Measurements from ENCODE around the gene NCR2.
A peak's percentile ranks its signal among the peaks of the same experiment; 100 is the strongest.

NCR2 gene

DNA sequence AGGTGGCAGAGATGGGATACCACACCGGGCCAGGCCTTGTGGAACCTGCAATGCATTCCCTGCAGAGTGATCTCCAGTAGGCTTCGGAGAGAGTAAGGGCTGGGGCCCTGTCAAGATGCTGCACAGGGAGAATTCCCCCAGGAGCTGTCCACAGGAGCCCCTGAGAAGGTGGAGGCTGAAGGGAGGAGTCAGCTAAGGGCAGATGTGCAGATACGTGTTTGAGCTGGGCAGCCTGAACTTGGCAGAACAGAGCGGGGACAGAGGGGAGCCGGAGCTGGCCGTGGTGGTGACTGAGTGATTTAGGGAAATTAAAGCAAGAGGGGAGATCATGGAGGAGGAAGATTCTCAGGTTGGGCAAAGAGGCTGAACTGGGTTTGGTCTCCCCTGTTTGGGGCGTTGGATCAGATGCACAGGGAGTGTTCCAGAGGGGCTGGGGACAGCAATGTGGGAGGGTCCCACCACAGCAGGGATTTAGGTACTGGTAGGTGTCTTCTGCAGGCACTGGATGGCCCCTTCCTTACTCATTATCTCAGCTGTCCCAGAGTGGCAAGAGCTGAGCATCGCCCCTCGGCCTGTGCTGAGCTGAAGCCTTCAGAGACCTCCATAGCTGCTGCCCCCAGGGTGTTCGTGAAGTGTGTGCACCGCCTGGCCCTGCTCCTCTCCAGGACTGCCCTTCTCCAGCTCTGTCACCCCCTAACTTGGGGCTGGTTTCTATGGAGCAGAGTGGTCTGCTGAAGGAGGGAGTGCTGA is 3.8 kb upstream of the NCR2 start:
- DNase-seq, result no peak

DNA sequence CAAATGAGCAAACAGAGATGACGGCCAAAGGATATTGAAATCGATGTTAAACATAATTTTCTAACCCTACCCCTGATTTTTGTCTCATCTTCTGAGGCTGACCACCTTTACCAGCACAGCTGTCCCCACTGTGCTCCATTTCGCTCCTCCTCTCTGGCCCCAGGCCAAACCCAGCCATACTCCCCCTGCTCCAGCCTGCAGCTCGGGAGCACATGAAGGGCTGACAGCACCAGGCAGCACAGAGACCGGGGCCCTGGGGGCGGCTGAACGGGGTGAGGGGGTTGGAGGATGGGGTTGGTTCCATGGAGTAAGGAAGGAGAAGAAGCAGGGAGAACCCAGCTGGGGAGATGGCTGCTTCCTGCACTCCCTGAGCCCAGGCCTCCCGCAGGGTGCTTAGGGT is 3.2 kb upstream of the NCR2 start:
- no peak for DNase-seq

DNA sequence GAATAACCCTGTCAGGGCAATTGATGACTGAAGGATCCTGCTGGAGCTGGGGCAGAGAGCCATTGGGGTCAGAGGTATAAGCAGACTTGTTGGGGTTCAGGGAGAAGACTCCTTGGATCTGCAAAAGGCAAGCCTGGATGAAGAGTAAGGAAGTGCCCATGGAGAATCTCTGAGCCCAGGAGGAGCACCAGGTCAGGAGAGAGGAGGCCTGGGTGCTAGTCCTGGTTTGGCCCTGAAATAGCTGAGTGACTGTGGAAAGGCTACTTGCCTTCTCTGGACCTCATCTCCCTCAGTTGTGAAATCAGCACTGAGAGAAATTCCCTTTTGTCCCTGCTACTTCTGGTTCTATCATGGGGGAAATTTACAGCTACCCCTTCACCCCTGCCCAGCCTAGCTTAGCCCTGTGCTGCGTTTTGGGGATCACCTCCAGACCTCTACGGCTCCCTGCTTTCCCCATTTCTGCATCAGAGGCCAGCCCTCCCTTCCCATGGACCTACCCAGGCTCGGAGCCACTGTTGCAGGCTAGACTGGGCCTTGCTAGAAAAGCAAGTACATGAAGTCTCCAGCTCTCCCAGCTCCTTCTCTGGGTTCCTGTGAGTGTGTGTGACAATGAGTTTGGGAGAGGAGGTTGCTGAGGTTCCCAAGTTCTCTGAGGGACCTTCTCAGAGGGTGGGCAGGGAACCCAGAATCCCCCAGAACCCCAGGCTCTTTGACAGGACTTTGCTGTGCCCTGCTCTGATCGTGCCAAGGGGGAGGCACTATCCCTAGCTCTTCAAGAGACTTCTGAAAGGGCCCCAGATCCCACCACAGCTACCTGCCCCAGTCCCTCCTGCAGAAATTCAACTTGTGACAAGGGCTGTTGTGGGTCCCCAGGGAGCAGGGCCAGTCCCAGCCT is 2.3 kb upstream of the NCR2 start:
- no peak for DNase-seq

DNA sequence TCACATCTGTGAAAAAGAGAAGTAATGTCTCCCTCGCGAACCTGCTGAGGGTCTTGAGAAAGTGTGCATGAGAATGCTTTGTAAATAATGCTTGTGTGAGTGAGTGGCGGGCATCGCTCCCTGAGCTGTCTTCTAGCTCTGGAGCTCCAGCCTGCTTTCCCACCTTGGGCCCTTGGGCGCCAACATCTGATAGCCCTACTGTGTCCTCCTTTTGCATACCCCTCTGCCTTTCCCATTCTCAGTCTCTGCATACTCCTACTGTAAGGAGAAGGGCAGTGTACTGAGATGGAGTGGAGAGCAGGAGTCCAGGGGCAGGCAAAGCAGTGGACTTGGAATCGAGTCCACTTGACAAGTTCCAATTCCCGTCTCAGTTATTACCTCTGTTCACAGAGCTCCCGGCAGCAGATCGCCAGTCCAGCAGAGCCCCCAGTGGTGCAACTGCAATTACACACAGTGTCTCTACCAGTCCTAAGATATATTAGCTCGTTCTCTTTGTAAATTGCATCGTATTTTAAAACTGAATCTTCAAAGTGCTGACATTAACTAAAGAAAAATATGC is 847 bp upstream of the NCR2 start:
- peak; percentile 30 for DNase-seq

DNA sequence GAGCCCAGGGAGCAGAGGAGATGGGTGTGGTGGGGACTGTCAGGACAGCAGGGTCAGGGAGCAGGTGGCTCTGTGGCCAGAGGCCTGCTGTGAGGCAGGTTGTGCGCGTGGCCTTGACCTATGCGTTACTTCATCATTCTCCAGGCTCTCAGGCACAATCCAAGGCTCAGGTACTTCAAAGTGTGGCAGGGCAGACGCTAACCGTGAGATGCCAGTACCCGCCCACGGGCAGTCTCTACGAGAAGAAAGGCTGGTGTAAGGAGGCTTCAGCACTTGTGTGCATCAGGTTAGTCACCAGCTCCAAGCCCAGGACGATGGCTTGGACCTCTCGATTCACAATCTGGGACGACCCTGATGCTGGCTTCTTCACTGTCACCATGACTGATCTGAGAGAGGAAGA is 535 bp downstream of the NCR2 start:
- DNase-seq, result no peak

DNA sequence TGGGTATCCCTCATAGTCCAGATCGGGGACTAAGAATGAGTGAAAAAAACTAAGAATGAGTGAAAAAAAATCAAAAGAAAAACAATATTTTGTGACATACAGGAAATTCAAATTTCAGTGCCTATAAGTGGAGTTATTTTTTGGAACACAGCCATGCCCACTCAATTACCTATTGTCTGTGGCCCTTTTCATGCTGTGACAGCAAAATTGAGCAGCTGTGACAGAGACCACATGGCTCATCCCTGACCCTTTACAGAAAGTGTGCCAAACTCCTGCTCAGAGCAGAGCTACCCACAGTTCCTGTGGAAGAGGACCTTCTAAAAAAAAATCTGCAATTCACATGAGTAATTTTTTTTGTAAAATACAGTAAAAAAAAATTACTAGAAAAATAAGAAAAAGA is 1.4 kb downstream of the NCR2 start:
- no peak for DNase-seq

DNA sequence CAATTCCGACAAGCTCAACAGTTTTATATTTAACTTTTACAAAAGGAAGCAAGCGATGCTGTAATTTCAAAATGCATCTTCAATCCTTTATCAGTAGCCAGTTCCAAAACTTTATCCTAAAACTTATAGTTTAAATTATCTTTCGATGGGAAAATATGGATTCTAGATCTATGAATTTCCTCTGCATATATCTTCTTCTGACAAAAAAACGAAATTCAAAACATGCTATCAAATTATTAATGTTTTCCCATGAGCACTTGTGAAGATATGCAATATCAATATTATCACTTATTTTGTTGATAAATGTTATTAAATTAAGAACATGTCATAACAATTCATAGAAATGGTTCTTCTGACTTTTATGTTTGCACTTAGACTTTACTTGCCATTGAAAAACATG is 2.3 kb downstream of the NCR2 start:
- no peak for DNase-seq

DNA sequence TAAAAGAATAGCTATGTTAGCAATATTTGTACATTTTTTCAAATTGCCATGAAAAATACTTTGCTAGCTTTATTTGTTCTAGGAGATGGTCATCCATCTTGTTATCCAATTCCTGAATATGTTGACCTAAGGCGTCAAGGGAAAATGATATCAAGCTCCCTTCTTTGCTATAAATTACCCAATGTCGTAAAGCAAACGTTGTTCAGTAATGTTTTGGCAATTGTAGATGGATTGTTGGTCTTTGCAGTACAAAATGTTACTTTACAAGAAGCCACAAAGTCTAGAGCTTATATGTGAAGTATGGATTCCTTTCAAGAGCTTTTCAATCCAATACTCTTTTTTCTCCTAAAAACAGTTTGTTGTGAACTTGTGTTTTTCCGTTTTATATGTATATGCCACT is 3.3 kb downstream of the NCR2 start:
- no peak for DNase-seq

DNA sequence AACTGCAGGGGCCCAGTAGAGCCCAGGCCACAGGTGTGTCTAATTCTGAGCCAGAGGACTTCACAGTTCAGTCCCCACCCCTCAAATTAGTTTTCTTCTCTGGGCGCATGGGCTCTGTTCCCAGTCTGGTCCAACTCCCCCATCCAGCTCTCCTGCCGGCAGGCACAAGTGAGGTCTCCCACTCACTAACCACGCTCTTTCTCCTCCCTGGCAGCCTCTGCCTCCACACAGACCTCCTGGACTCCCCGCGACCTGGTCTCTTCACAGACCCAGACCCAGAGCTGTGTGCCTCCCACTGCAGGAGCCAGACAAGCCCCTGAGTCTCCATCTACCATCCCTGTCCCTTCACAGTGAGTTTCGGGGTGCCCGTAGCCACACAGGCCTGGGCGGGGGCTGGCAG is 6.2 kb downstream of the NCR2 start:
- DNase-seq, result no peak

DNA sequence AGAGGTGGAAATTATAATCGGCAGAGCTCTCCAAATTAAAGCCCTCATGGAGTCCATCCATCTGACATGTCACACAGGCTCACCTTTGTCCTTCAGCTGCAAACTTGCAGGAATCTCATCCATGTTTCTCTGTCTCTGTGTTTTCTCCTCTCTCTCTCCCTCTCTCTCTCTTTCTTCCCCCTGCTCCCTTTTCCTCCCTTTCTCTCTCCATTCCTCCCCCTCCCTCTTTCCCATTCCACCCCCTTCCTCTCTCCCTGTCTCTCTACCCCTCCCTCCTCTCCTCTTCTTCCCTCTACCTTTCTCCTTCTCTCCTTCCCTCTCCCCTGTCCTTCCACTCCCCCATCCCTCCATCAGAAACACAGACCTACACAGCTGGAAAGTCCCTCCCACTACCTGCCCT is 6.8 kb downstream of the NCR2 start:
- no peak for DNase-seq

DNA sequence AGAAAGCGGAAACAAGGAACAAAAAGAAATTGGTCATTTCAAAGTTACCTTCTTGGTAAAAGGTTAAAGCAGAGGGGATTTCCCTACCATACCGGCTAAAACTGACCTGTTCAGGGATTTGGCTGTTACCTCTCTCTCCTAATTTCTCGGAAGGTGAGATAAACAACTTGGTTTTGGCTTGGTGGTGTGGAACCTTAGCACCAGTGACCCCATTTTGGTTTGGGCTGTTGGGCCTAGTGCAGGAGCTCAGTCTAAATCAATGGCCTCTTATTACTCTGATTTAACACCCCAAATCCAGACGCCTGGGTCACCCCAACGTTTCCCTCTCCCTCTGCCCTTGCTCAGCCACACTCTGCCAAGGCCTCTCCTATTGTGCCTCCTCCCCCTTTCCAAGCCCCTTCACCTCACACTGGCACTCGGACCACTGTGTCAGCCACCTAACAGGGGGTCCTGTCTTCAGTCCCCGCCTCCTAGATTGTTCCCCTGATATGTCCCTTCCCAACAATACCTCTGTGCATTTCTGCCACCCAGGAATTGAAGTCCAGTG is 8.3 kb downstream of the NCR2 start:
- no peak for DNase-seq

DNA sequence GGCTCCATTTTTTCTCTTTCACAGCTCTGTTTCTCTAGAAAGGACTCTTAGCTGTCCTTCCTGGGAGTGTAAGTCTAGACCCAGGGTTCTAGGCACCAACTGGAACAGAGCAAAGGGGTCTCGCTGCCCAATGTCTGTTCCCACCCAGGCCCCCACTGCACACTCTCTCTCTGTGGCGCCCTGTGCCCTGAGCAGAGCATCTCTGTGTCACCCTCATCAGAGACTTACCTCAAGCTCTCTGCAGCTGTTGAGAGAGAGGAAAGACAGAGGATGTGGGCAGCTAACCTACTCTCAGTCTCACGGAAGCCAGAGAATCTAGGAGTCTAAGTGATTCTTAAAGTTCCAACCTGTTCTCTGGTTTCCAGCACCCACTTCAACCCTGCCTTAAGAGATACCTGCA is 9.5 kb downstream of the NCR2 start:
- no peak for DNase-seq

DNA sequence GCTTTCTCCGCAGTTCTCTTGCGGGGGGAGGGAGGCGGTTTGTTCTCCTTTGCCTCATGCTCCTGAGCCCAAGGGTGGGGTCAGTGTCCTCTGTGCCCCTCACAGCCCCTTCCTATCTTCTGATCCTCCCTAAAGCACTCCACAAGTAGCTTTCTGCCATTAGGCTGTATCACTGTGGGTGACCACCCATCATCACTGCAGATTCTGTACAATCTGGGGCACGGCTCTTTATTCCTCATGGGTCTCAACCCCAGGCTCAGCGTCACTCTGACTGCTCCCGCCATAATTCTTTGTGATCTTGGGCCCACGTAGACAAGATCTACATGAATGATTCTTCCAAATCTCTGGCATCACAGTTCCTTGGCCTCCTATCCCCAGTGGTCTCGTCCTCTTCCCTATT is 10.5 kb downstream of the NCR2 start:
- DNase-seq, result no peak

DNA sequence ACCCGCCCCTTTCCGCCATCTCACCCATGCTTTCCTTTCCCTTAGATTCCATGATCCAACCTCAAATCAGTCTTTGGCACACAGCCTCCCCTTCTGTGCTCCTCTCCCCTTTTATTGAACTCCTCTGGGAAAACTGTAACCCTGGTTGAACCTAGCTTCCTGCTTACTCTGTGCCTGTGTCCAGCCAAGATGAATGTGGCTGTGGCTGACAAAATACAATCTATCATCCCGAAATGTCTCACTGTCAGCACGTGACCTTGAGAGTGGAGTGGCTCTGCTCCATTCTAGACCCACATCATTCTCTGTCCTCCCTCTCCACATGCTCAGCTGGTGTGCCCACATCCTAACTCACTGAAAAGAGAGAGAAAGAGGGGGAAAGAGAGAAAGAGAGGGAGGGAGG is 11.0 kb downstream of the NCR2 start:
- no peak for DNase-seq

DNA sequence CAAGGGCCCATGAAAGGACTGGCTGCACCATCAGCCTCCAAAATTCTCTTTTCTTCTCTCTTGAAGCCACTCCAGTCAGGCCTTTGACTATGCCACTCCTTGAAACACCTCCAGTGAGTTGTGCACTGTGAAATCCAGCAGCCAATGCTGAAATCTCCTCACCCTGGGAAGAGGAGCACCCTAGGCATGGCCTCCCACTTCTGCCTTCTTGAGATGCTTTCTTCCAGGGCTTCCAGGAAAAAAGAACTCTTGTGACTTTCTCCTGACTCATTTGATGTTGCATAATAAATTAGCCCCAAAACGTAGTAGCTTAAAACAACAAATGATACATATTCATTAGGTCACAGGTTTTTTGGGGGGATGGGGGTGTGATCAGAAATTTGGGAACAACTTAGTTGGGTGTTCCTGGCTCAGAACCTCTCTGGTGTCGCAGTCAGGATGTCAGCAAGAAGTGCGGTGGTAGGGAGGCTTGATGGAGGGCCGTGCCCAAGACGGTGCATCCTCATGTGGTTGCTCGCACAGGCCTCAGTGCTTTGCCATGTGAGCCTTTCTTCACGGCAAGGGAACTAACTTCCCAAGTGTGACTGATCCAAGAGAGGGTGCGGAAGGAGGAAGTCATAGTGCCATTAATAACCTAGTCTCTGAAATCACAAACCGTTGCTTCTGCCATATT is 12.1 kb downstream of the NCR2 start:
- no peak for DNase-seq

DNA sequence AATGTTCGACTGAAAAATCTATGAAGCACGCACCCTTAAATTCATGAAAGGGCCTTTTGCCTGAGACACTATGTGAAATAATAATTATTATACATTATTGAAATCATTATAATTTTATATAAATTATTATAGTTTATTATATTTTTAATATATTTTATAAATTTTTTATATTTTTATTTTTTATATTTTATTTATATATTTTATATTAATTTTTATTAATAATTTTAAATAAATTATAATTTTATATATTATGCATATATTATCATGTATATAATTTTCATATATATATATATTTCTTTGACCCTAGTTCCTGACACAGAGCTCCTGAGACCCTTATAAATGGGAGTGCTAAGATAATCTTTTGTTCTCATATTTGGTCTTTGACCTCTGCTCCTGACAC is 13.5 kb downstream of the NCR2 start:
- no peak for DNase-seq

DNA sequence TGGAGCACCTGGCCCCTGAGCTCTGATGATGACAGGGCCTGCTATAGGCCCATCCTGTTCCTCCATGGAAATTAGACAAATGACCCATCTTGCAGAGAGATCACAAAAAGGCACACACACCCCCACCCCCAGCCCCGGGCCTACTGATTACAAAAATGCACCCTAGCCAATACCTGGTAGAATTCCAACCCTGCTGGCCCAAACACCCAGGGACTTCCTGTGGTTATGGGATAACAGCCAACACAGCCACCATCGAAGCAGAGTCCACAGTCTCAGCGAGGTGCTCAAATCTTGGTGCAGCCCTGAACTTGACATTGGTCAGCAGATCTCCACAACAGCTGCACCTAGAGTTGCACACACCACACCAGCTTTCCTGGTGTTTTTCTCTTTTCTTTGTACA is 17.0 kb downstream of the NCR2 start:
- no peak for DNase-seq

DNA sequence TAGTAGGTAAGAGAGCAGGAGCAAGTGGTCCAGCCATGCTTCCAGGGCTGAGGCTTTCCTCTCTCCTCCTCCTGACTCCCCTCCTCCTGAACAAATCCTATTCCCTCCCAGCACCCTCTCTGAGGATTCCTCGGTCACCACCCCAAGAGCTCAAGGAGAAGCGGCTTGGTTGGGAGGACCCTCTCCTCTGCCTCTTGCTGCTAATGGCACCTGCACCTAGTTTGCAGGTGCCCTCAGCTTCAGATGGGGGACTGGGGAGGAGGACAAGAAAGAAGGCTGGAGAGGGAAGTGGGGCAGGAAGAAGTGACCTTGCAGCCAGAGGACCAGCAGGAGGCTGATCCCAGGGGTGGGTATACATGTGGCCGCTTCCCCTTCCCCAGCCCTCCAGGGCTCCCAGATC is 17.5 kb downstream of the NCR2 start:
- DNase-seq, result no peak

DNA sequence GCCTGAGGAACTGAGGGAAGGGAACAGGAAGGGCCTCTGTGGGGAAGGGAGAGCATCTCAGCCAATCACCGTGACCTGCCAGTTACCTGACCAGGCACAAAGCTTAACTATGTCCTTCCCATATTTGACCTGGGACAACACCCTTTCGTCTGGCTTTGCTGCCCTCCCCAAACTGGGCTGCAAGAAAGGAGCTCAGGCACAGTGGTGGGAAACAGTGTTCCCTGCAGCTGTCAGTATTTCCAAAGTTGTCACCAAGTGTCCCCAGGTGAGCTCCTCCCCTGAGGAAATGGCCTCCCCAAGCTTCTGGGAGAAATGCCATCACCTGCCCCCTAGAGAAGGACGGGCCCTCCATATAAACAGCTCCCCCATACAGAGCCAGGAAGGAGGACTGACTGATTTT is 17.9 kb downstream of the NCR2 start:
- DNase-seq, result no peak

DNA sequence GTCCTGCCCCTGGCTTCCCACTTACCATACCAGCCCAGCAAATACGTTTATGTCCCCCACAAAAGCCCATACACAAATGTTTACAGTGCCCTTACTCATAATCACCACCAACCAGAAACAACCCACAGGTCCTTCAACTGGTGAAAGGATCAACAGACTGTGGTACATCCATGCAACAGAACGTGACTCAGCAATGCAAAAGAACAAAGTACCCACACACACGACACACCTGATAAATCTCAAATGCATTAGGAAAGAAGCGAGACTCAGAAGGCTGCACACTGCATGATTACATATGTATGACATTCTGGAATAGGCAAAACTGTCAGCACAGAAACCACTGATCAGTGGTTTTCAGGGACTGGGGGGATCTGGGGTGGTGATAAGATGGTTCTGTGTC is 20.5 kb downstream of the NCR2 start:
- no peak for DNase-seq

DNA sequence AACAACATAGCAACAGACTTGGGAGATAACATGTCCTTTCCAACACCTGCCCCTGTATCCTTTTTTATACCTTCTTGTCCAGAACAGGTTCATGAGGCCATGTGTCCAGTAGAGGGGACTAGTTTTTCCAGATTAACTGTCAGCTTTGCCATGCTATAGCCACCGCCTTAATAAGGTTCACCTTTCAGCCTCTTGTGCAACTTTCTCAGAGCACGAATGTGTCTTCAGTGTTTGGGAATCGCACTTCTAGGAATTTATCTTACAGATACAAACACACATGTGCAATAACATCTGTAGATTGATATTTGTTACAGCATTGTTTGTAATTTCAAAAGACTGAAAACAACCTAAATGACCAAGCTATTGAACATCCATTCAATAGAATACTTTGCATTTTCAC is 21.4 kb downstream of the NCR2 start:
- no peak for DNase-seq

DNA sequence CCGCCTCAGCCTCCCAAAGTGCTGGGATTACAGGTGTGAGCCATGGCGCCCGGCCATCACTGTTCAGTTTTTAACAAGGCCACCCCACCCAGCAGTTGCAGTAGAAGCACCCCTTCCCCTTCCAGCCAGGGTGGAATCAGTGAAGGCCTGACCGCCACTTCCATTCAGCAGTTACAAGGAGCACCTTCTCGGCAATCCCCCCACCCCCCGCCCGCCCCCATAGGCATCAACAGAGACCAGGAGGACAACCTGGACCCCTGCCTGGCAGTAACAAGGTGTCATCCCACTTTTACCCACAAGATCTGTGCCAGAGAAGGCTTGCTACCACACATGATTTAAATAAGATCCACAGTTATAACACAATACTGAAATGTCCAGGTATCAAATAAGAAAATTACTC is 23.1 kb downstream of the NCR2 start:
- no peak for DNase-seq

DNA sequence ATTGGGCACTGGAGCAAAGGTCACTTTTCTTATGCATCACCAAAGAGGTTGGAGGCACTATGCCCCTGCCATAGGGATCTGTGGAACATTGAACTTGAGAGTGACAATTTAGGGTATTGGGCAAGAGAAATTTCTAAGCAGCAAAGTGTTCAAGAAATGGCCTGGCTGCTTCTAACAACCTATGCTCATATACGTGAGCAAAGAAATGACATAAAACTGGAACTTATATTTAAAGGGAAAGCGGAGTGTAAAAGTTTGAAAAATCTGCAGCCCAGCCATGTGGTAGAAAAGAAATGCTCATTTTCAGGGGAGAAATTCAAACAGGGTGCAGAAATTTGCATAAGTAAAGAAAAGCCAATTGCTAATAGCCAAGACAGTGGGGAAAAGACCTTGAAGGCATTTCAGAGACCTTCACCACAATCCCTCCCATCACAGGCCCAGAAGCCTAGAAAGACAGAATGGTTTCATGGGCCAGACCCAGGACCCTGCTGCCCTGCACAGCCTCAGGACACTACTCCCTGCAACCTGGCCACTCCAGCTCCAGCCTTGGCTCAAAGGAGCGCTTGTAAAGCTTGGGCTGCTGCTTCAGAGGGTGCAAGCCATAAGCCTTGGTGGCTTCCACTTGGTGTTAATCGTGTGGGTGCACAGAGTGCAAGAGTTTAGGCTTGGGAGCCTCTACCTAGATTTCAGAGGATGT is 24.4 kb downstream of the NCR2 start:
- no peak for DNase-seq

Measured in hematopoietic multipotent progenitor cell treated with erythropoietin and hydrocortisone succinate and interleukin-3 and kit ligand, for 6 days (in vitro differentiated cells).